Measurements from ENCODE around the gene ILKAP.

- TF ChIP-seq, protein P1, sequence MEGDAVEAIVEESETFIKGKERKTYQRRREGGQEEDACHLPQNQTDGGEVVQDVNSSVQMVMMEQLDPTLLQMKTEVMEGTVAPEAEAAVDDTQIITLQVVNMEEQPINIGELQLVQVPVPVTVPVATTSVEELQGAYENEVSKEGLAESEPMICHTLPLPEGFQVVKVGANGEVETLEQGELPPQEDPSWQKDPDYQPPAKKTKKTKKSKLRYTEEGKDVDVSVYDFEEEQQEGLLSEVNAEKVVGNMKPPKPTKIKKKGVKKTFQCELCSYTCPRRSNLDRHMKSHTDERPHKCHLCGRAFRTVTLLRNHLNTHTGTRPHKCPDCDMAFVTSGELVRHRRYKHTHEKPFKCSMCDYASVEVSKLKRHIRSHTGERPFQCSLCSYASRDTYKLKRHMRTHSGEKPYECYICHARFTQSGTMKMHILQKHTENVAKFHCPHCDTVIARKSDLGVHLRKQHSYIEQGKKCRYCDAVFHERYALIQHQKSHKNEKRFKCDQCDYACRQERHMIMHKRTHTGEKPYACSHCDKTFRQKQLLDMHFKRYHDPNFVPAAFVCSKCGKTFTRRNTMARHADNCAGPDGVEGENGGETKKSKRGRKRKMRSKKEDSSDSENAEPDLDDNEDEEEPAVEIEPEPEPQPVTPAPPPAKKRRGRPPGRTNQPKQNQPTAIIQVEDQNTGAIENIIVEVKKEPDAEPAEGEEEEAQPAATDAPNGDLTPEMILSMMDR (IDR thresholded peaks at IDR 0.05; ENCODE audit: insufficient read depth, low read length, poor library complexity, severe bottlenecking), result no peak
- TF ChIP-seq EZH2phosphoT487 (conservative IDR thresholded peaks at IDR 0.05; ENCODE audit: low read length), result no peak
Measured at GRCh38 chr2:238155761-238156694, 47.5 kb downstream of the ILKAP start.

Data from SU-DHL-6 (cell line).